Panc1 (cell line): Measurements from ENCODE around the gene EML6.

Experiments used
- CTCF ChIP-seq: fragments of 450-650 bp; IDR thresholded peaks from 2 replicates; pipeline ENCODE4 v1.5.1; 2017; ENCODE audit warnings: mild to moderate bottlenecking
- REST ChIP-seq, 2 experiments: IDR thresholded peaks; 2 replicates each; pipeline ENCODE4 v1.6.1; 2011 to 2012; ENCODE audit warnings: low read depth in 2 of 2, control low read depth in 1 of 2, low read length in 1 of 2, mild to moderate bottlenecking in 1 of 2, moderate library complexity in 1 of 2; ENCODE audit not compliant: insufficient read depth in 1 of 2
- SIN3A ChIP-seq: IDR thresholded peaks from 2 replicates; pipeline ENCODE4 v1.6.1; 2012; ENCODE audit warnings: low read depth, mild to moderate bottlenecking, low read length, moderate library complexity, borderline replicate concordance; ENCODE audit not compliant: insufficient read depth

- TF ChIP-seq CTCF (no peak), SIN3A (no peak), REST (IDR thresholded peaks at IDR 0.05; ENCODE audit: insufficient read depth in 1 of 2, low read depth in 2 of 2, low read length in 1 of 2) (no peak)
These were observed 107.1 kb downstream of the EML6 start for GRCh38 chr2:54830546-54830945.
